Neural cell (in vitro differentiated cells): ENCODE results near the gene LINGO4. TPM values are rescaled to one million over a fixed set of nuclear protein-coding genes. Genes with fewer than 3 reads are reported as not detected.

Experiments used
- H2AFZ ChIP-seq: fragments of 200-600, 300-800 bp; sonication (generic), shearing (Covaris generic); 2 replicates; pipeline ENCODE4 v1.6.0; 2014; ENCODE audit warnings: low read depth, mild to moderate bottlenecking, antibody characterized with exemption, low read length, moderate library complexity
- H3F3A ChIP-seq: fragments of 200-600 bp; shearing (Covaris generic); 2 replicates; pipeline ENCODE4 v1.6.1; 2016; ENCODE audit warnings: mild to moderate bottlenecking, moderate library complexity, mixed read lengths, antibody characterized with exemption, low read length; ENCODE audit not compliant: insufficient read depth, poor library complexity, severe bottlenecking
- H3K27ac ChIP-seq: fragments of 200-600, 300-800 bp; sonication (generic), shearing (Covaris generic); 2 replicates; pipeline ENCODE4 v1.5.1; 2014; ENCODE audit warnings: mild to moderate bottlenecking, low read length, moderate library complexity
- H3K27me3 ChIP-seq: fragments of 300-800, 200-600 bp; sonication (generic), shearing (Covaris generic); 2 replicates; pipeline ENCODE4 v1.6.0; 2014; ENCODE audit warnings: mild to moderate bottlenecking, low read depth, low read length, moderate library complexity; ENCODE audit not compliant: insufficient read depth
- H3K36me3 ChIP-seq: fragments of 300-800, 200-600 bp; sonication (generic), shearing (Covaris generic); 2 replicates; pipeline ENCODE4 v1.5.1; 2014; ENCODE audit warnings: mild to moderate bottlenecking, antibody characterized with exemption, low read length, moderate library complexity; ENCODE audit not compliant: insufficient read depth
- H3K4me2 ChIP-seq: fragments of 300-800, 200-600 bp; sonication (generic), shearing (Covaris generic); 2 replicates; pipeline ENCODE4 v1.6.0; 2014; ENCODE audit warnings: mild to moderate bottlenecking, low read length
- H3K4me3 ChIP-seq: fragments of 300-800, 200-600 bp; sonication (generic), shearing (Covaris generic); 2 replicates; pipeline ENCODE4 v1.5.1; 2014; ENCODE audit warnings: mild to moderate bottlenecking, low read length, moderate library complexity
- H3K79me2 ChIP-seq: fragments of 200-600 bp; shearing (Covaris generic); replicated peaks from 2 replicates; pipeline ENCODE4 v1.6.0; 2014; ENCODE audit warnings: mild to moderate bottlenecking, low read length, moderate library complexity; ENCODE audit not compliant: insufficient read depth
- H3K9ac ChIP-seq: fragments of 300-800, 200-600 bp; sonication (generic), shearing (Covaris generic); 2 replicates; pipeline ENCODE4 v1.6.1; 2016; ENCODE audit warnings: mild to moderate bottlenecking, low read length, mixed read lengths
- H3K9me2 ChIP-seq: fragments of 200-600 bp; shearing (Covaris generic); 2 replicates; pipeline ENCODE4 v1.6.1; 2016; ENCODE audit warnings: mild to moderate bottlenecking, low read length, mixed read lengths; ENCODE audit not compliant: insufficient read depth
- H3K9me3 ChIP-seq: fragments of 200-600, 300-800 bp; sonication (generic), shearing (Covaris generic); 2 replicates; pipeline ENCODE4 v1.6.1; 2016; ENCODE audit warnings: mild to moderate bottlenecking, mixed run types, low read length, moderate library complexity, mixed read lengths
- H4K20me1 ChIP-seq: fragments of 200-600 bp; shearing (Covaris generic); 2 replicates; pipeline ENCODE4 v1.6.1; 2016; ENCODE audit warnings: mild to moderate bottlenecking, mixed run types; ENCODE audit not compliant: insufficient read depth
- EP300 ChIP-seq: fragments of 450-650 bp; conservative IDR thresholded peaks from 2 replicates; pipeline ENCODE4 v1.6.1; 2014; ENCODE audit warnings: antibody characterized with exemption, mild to moderate bottlenecking, moderate library complexity; ENCODE audit not compliant: poor library complexity, severe bottlenecking
- EZH2 ChIP-seq: fragments of 200-600, 300-800 bp; shearing (Covaris generic), sonication (generic); IDR thresholded peaks from 2 replicates; pipeline ENCODE4 v1.6.1; 2014; ENCODE audit warnings: antibody characterized with exemption, low read length, borderline replicate concordance, mild to moderate bottlenecking; ENCODE audit not compliant: insufficient read depth, poor library complexity, severe bottlenecking
- MXI1 ChIP-seq: fragments of 450-650 bp; conservative IDR thresholded peaks from 2 replicates; pipeline ENCODE4 v1.6.1; 2014; ENCODE audit warnings: antibody characterized with exemption, mild to moderate bottlenecking; ENCODE audit not compliant: poor library complexity, severe bottlenecking
- POLR2AphosphoS5 ChIP-seq: IDR thresholded peaks from 2 replicates; pipeline ENCODE4 v1.6.1; 2012
- RAD21 ChIP-seq: fragments of 450-650 bp; conservative IDR thresholded peaks from 2 replicates; pipeline ENCODE4 v1.6.1; 2014; ENCODE audit warnings: antibody characterized with exemption, mild to moderate bottlenecking, moderate library complexity
- SMC3 ChIP-seq: fragments of 450-650 bp; conservative IDR thresholded peaks from 2 replicates; pipeline ENCODE4 v1.6.1; 2014; ENCODE audit warnings: antibody characterized with exemption, mild to moderate bottlenecking, moderate library complexity; ENCODE audit not compliant: poor library complexity
- TAF1 ChIP-seq: IDR thresholded peaks from 2 replicates; pipeline ENCODE4 v1.6.1; 2012; ENCODE audit warnings: low read depth
- polyA plus RNA-seq: library from polyadenylated mRNA; depleted of rRNA; stranded (reverse); fragments of >200 nt; gene quantifications from 2 replicates; pipeline ENCODE4 v1.2.3, GENCODE V29; 2014
- TF ChIP-seq, protein P1 (sequence below): fragments of 450-650 bp; IDR thresholded peaks from 2 replicates; pipeline ENCODE4 v1.5.1; 2014; ENCODE audit warnings: antibody characterized with exemption, mild to moderate bottlenecking, moderate library complexity; ENCODE audit not compliant: poor library complexity, severe bottlenecking
- TF ChIP-seq, protein P2 (sequence below): IDR thresholded peaks from 2 replicates; pipeline ENCODE4 v1.6.1; 2012; ENCODE audit warnings: borderline replicate concordance

Gene LINGO4
- polyA plus RNA-seq, 1 donor from 2014 or later, result not detected

DNA sequence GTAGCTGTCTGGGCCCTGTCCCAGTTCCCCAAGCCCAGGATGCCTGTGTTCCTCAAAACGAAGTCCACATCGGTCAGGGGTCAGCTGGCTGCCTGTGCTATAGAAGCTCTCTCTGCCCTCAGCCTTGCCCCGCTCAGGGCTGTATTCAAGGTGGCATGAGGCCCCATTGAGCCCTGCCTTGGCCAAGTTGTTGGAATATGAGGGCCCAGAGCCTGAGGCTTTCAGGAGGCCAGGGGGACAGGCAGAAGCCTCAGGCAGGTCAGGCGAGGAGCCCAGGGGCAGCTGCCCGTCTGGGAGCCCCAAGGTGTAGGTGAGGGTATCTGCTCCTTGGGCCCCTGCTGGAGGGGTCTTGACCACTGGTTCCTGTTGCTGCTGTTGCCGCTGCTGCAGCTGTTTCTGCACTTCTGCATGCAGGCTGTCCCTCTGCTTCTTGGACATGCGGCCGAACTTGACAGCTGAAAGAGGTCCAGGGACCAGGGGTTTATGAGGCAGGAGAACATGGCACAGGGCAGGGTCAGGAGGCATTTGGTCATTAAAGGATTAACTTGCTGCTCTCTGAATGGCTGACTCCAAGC, 9.8 kb upstream of the LINGO4 start:
- no peaks in the 10 kb centered on the region for H3K79me2 ChIP-seq
- no peaks in the 10 kb centered on the region for H4K20me1 ChIP-seq
- no peaks in the 10 kb centered on the region for H3K9me3 ChIP-seq
- no peaks in the 10 kb centered on the region for H3F3A ChIP-seq
- no peak overlapping the region for H3K4me2 ChIP-seq
- H3K27ac ChIP-seq, result no peak overlapping the region
- TF ChIP-seq, protein P1, sequence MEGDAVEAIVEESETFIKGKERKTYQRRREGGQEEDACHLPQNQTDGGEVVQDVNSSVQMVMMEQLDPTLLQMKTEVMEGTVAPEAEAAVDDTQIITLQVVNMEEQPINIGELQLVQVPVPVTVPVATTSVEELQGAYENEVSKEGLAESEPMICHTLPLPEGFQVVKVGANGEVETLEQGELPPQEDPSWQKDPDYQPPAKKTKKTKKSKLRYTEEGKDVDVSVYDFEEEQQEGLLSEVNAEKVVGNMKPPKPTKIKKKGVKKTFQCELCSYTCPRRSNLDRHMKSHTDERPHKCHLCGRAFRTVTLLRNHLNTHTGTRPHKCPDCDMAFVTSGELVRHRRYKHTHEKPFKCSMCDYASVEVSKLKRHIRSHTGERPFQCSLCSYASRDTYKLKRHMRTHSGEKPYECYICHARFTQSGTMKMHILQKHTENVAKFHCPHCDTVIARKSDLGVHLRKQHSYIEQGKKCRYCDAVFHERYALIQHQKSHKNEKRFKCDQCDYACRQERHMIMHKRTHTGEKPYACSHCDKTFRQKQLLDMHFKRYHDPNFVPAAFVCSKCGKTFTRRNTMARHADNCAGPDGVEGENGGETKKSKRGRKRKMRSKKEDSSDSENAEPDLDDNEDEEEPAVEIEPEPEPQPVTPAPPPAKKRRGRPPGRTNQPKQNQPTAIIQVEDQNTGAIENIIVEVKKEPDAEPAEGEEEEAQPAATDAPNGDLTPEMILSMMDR, result no peak
- TF ChIP-seq, protein P2, sequence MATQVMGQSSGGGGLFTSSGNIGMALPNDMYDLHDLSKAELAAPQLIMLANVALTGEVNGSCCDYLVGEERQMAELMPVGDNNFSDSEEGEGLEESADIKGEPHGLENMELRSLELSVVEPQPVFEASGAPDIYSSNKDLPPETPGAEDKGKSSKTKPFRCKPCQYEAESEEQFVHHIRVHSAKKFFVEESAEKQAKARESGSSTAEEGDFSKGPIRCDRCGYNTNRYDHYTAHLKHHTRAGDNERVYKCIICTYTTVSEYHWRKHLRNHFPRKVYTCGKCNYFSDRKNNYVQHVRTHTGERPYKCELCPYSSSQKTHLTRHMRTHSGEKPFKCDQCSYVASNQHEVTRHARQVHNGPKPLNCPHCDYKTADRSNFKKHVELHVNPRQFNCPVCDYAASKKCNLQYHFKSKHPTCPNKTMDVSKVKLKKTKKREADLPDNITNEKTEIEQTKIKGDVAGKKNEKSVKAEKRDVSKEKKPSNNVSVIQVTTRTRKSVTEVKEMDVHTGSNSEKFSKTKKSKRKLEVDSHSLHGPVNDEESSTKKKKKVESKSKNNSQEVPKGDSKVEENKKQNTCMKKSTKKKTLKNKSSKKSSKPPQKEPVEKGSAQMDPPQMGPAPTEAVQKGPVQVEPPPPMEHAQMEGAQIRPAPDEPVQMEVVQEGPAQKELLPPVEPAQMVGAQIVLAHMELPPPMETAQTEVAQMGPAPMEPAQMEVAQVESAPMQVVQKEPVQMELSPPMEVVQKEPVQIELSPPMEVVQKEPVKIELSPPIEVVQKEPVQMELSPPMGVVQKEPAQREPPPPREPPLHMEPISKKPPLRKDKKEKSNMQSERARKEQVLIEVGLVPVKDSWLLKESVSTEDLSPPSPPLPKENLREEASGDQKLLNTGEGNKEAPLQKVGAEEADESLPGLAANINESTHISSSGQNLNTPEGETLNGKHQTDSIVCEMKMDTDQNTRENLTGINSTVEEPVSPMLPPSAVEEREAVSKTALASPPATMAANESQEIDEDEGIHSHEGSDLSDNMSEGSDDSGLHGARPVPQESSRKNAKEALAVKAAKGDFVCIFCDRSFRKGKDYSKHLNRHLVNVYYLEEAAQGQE, result no peak
- TF ChIP-seq TAF1 (no peak), MXI1 (no peak), EZH2 (no peak), POLR2AphosphoS5 (no peak), RAD21 (no peak), SMC3 (no peak), EP300 (no peak)
- H3K9me2 ChIP-seq, result no peaks in the 10 kb centered on the region
- no peak overlapping the region for H3K9ac ChIP-seq
- H2AFZ ChIP-seq, result no peak overlapping the region
- H3K4me3 ChIP-seq, result no peak overlapping the region
- H3K27me3 ChIP-seq, result no peaks in the 10 kb centered on the region
- no peaks in the 10 kb centered on the region for H3K36me3 ChIP-seq

DNA sequence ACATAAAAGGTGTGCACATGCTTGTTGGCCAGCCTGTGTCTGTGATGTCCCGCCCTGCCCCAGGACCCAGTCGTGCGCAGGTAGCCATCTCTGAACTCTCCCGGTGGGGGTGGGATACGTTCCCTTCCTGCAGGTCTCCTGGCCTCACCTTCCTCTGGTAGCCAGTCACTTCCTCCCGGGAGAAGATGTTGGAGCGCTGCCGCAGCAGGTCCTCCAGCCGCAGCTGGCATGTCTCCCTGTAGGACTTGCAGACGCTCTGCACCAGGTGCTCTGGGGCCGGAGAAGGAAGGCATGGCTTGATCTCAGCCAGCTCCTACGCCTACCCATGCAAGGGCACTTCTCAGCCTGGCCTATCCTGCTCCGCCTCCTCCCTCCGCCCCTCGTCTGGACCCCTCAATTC, 9.2 kb upstream of the LINGO4 start:
- no peak for TF ChIP-seq SMC3
- TF ChIP-seq, protein P1, result no peak
- TF ChIP-seq MXI1, result no peak
- TF ChIP-seq, protein P2, result no peak
- no peak for TF ChIP-seq TAF1
- TF ChIP-seq EZH2, result no peak
- no peak for TF ChIP-seq EP300
- no peak for TF ChIP-seq POLR2AphosphoS5
- no peak for TF ChIP-seq RAD21
- H3K27me3 ChIP-seq, result no peaks in the 10 kb centered on the region
- no peaks in the 10 kb centered on the region for H3F3A ChIP-seq
- H3K4me3 ChIP-seq, result no peak overlapping the region
- no peak overlapping the region for H3K4me2 ChIP-seq
- H3K27ac ChIP-seq, result no peak overlapping the region
- no peaks in the 10 kb centered on the region for H3K79me2 ChIP-seq
- no peaks in the 10 kb centered on the region for H3K9me2 ChIP-seq
- no peaks in the 10 kb centered on the region for H4K20me1 ChIP-seq
- no peaks in the 10 kb centered on the region for H3K9me3 ChIP-seq
- no peaks in the 10 kb centered on the region for H3K36me3 ChIP-seq
- H3K9ac ChIP-seq, result no peak overlapping the region
- H2AFZ ChIP-seq, result no peak overlapping the region
